ENCODE data around the gene VAV2.

Gene VAV2

DNA sequence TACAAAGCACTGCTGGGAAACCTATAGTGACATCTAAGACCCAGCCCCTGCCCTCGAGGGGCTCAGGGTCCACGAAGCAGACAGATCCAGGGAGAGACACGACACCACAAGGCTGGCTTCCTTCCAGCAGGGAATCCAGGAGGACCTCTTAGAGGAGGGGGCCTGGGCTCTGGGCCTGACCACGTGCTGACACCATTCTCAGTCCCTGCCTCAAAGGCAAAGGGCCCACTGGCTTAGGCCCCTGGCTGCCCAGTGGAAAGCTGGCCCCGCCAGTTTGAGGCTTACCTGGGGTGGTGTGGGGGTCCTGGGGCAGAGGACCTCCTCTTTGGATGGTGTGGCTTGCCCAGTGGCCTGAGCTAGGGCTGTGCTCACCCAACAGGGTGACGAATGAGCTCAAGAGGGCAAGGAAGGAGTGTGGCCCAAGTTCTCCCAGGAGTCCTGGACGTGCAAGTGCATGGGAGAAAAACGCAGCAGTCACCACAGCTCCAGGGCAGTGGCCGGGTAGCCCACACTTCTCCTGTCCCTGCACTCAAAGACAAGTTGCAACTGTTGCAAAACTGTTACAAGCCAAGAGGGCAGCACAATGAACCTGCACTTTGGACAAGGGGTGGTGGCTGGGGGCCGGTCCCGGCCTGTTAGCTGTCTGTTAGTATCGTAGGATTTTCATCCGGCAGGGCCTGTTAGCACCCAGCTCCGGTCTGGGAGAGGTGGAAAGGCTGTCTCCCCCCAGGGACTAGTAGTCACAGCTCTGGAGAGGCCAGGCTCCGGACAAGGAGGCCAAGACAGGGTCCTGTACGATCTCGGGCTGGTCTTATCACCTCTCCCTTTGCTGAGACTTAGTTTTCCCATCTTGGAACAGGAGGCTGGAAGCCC is 252.5 kb downstream of the VAV2 start:
- DNase-seq (ENCODE audit: low read depth), result no peak

DNA sequence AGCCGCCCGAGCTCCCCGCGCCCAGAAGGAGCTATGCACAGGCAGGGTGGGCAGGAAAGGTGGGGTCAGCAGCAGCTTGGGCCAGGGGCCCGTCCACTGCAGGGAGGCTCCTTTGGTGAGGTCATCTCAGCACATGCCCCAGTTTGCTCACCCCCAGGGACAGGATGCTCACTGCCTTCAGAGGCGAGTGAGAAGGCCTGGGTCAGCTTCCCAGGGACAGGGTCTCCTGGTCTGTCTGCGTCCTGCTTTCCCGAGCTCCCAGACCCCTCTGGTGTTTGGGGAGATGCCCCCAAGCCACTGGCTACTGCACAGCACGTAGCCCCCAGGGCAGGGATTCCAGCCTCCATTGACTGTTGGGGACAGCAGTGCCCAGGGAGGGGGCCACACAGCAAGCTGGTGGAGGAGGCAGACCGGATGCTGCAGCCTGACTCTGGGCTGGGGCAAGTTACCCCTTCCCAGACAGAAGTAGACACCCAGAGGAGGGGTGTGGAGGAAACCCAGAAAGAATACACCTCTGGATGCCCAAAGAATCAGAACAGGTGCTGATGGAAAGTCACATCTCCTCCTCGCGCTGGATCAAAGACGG is 253.4 kb downstream of the VAV2 start:
- DNase-seq (ENCODE audit: low read depth), result no peak

DNA sequence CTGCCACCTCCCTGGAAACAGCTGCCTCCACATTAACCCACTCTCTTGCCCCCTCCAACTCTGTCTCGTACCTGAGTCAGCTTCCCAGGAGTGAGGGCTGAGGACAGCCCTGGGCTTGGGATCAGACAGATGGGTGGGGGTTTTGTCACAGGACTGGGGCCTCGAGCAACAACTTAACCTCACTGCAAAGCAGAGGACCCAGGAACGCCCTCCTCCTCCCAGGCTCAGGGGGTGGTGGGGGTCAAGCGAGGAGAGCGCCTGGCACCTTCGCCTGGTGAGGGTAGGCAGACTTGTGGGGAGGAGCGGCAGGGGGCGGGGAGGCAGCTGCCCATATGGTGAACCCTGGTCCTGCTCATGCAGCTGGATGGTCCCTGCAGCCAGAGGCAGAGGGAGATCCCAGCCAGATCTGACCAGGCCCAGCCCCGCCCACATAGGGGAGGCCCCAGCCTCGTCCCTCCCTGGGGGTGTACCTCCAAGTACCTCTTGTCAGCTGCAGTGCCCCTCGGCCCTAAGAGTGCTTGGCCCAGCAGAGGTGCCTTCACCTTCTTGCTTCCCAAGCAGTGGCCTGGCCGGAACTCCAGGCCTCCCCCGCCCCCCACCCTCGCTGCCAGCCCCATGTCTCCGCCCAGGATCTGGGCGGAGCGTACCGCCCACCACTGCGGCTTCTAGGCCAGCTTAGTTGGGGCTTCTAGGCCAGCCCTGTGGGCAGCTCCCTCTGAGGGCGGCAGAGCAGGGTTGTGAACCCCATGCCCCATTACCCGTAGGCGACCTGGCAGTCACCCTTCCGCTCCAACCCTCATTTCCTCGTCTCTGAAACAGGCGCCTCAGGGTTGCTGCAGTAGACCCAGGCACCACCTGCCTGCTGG is 254.1 kb downstream of the VAV2 start, which contains the start of gene SARDH:
SARDH (minus strand) TSS at position 579 of the 866 bp plus-strand sequence. CDS start 4,179 bp downstream, outside the sequence.
- DNase-seq (ENCODE audit: low read depth), result peak; percentile 37

DNA sequence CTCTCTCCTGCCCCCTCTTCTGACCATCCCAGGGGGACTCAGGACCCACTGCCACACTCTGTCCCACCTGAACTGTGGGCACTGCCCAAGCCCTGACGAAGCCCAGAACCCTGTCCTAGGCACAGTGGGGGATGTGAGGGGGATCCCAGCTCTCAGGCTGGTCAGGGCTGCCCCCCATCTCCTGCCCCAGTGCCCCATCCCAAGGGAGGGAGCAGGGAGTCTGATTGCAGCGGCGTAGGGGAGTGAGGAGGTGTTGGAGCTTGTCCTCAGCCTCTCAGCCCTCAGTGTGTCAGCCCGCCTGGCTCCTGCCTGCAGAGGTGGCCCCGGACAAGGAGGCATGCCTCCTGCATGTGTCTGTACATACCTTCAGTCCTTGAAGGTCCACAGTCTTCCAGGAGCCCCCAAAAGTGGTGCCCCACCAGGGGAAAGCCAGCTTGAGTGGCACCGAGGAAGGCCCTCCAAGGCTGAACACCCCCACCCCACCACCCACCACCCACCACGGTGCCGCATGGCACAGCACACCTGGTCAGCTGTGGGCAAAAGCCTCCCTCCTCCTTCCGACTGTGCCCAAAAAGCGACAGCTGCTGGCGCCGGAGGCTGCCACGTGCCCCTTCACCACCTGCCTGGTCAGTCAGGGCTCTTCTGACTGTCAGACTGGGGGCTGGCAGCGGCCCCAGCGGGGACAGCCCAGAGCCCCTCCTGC is 254.9 kb downstream of the VAV2 start:
- DNase-seq (ENCODE audit: low read depth), result no peak

DNA sequence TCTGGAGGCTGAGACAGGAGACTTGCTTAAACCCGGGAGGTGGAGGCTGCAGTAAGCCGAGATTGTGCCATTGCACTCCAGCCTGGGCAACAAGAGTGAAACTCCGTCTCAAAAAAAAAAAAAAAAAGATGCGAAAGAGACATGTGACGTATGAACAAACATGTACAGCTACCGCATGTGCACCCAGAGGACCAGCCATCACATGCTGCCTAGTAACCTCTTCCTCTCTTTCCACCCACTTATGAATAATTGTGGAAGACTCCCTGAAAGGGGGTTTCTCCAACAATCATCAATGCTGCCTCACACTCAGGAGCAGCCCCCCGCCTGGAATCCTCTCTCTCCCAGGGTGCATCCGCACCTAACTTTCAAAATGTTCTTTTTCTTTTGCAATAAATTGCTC is 256.2 kb downstream of the VAV2 start:
- no peak for DNase-seq (ENCODE audit: low read depth)

DNA sequence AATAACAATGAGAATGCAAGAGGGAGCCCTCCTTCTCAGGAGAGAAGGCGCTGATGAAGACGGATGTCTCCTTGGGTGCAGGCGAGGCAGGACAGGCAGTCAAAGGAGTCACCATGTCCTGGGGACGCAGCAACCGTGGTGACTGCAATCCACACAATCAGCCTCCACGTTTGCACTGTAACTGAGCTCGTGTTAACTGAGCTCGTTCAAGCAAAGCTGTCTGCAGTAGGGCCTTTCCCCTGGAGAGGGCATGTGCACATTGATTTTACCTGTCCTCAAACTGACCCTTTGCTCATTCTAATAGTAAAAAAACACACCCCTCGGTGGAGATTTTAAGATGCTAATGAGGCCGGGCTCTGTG is 256.7 kb downstream of the VAV2 start:
- no peak for DNase-seq (ENCODE audit: low read depth)

DNA sequence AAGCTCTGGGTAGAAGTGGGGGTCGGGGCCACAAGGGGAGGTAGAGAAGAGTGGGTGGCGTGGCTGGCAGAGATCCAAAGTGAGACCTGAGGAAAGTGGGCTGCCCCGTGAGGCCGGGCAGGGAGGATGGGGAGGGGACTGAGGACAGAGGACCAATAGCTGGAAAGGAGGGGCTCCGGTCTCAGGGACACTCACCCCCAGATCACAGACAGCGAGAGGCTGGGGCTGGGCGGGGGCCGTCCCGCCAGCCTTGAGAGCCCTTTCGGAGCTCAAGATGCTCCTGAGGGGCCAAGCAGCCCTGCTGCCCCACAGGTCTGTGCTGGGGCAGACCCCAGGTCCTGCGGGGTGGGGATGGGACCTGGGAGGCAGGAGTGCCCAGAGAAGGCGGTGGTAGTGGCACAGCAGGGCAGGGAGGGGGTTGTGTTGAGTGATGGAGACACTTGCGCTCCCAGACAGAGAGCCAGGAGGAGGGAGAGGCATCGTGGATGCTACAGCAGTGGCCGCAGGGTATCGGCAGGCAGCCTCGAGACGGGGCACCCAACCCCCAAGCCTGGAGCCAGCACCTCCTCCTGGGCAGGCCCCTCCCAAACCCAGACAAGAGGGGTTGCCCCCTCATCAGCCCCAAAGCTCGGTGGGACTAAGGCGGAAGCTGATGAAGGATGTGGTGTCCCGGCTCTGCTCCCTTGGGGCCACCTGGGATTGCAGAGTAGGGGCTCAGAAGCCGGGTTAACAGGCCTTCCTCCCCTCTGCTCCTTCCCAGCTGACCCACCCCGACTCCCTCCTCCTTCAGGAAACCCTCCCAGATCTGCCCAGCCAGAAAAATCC is 257.3 kb downstream of the VAV2 start:
- DNase-seq (ENCODE audit: low read depth), result no peak

DNA sequence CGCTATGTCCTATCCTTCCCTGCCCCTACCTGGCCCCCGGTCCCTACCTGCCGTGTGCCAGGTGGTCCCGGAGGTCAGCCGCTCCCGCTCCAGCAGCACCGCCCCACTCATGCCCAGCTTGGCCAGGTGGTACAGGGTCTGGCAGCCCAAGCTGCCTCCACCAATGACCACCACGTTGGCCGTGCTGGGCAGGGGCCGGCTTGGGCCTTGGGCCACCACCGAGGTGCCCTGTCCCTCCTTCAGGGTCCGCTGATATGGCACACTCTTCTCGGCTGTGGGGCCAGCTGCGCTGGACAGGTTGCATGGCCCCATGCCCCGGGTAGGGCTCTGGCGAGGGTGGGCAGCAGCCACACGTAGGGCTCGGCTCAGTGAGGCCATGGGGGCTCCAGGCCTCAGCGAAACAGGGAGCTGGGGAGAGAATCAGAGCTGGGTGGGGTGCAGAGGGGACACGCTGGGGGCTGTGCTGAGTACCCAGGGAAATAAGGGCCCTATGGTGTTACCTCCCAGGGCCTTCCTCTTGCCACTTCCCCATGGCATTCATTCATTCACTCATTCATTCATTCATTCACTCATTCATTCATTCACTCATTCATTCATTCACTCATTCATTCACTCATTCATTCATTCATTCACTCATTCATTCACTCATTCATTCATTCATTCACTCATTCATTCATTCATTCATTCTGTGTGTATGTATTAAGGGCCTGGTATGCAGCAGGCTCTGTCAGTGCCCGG is 258.2 kb downstream of the VAV2 start:
- no peak for DNase-seq (ENCODE audit: low read depth)

DNA sequence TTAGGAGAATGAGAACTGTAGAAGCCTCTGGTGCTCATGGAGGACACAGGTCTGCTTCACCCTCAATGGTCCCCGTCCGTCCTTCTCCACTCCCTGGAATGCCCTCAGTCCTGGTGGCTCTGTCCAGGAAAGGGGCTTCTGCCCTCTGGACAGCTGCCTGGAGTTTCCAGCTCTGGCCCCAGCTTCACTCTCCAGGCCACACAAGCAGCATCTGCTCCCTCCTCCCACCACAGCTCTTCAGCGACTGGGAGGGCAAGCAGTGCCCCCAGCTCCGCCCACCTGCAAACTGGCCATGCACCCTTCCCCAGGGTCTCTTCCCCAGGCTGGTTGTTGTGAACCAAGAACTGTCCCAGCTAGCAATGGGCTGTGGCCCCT is 258.7 kb downstream of the VAV2 start:
- no peak for DNase-seq (ENCODE audit: low read depth)

DNA sequence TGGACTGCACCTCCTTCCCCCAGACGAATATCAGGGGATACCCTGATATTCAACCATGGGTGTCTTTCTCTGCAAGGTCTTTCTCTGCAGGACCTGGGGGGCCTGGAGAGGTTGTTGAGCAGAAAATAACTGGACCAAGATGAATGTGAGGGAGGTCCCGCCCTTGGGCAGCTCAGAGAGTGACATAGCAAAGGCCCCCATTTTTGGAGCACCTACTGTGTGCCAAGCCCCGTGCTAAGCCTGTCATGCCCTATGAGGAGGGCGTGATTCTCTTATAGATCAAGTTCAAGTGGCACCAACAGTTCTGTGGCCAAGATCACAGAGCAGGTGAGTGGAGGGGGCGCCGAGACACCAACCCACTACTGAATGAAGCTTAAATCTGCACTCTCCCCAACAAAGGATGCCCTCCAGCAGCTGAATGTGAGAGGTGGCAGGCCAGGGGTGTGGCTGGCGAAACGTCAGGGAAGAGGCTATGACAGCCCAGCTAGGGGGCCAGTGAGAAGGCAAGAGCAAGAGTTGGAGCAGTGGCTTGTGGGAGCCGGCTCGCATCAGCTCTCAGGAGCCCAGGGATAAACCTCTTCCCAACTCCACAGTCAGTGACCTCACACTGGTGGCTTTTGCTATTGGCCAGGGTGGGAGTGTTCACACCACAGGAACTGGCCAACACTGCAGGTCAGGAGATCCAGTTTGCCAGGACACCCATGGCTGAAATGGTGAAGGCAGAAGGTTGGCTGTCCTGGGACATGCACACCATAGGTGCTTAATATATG is 259.3 kb downstream of the VAV2 start:
- DNase-seq (ENCODE audit: low read depth), result no peak

DNA sequence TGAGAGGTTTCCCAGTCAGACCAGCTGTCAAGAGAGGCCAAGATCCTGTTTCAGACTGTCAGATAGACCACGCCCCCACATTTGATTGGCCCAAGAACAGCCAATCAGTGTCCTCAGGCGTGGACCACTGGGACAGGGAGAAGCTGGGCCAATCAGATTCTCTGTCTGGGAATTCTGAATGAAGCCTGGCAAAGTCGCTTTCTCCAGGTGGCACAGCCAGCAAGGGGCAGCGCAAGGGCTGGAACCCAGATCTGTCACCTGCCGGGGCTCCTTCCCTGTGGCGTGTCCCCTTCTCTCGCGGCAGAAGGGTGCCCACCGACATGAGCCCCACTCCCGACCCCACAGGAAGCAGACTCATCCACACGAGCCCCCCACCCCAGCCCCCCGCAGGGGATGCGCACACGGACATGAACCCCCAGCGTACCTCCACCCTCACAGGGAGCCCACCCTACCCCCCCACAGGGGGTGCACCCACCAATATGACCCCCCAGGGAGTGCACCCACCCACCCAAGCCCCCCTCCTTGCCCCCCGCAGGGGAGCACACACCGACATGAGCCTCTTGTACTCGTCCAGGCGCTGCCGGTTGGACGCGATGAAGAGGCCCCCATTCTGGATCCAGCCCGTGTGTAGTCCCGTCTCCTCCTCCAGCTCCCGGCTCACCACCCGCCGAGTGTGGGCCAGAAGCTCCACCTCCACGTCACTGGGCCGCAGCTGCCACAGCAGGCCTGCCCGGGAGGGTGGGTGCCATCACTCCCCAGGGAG is 260.1 kb downstream of the VAV2 start:
- no peak for DNase-seq (ENCODE audit: low read depth)

DNA sequence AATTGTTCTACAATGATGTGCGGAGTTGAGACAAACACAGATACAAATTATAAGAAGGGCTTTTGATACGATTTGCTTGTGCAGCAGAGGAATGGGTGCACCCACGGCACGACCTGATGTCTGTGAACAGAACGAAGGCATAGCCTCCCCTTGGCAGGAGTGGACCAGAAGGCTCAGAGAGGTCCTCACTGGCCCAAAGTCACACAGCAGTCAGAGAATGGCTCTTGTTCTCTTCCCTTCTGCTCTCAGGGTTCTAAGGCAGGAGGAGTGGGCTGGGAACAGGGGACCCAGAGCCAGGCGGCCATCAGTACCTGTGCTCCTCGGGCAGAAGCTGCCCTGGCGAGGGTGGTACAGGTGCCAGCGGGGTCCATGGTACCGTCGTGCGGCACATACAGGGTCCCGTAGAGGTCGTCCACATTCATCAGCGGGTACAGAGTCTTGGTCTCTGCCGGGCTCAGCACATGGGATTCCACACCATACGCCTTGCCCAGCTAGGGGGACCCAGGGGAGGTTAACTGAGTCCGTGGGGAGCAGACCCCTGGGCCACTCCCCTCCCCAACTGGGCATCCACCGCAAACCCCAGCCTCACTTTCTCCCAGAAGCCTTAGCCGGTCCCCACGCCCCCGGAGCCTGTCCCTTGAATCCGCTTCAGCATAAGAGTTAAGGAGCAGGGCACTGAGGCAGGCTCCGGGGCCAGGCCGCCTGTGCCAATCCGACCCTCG is 261.0 kb downstream of the VAV2 start:
- no peak for DNase-seq (ENCODE audit: low read depth)

DNA sequence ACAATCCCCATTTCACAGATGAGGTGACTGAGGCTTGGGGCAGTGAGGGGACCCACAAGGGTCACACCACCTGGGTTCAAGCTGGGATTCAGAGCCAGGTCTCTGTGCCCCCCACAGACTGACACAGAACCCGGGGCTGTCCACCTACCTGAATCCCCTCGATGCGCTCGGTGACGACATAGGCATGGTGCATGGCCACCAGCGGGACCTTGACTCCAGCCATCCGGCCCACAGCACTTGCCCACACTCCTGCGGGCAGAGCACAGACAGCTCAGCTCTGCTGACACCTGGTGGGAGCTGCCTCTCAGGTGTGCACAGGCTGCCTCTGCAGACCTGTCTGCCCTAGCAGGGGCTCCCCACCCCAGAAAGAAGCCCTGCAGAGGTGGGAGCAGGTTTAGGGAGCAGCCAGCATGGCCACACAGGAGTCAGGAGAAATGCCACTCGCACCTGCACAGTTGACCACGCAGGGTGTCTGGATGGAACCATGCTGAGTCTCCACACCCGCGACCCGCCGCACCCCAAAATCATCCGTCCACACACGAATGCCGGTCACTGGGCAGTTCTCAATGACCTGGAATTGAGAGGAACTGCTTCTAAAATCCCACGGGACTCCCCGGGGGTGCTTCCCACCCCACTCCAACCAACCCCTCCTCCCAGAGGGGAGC is 262.4 kb downstream of the VAV2 start:
- no peak for DNase-seq (ENCODE audit: low read depth)

DNA sequence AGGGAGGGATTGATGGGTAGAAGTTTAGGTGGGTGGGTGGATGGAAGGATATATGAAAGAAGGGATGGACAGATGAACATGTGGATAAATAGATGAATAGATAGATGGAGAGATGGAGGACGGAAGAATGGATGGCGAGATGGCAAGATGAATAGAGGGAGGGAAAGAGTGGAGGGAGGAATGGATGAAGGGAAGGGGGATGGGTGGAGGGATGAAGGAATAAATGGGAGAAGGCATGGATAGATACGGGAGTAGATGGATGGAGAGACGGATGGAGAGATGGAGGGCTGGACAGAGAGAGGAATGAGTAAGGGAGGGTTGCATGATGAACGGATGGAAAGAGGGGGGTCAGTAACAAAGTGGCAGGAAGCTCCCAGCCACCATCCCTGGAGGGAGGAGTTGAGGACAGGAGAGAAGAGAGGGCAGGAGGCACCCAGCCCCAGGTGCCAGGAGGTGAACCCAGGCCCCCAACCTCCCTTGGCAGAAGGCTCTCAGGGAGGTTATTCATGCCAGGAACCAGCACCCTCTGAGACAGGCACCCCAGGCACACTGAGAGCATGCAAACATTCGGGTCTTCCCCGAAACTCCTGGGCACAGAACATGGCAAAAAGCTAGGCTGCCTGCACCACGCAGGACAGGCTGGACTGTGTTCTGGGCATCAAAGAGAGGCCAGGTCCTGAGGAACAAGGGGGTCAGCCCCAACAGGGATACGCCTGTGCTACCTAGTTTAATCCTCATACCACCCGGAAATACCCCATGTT is 263.1 kb downstream of the VAV2 start:
- DNase-seq (ENCODE audit: low read depth), result no peak

DNA sequence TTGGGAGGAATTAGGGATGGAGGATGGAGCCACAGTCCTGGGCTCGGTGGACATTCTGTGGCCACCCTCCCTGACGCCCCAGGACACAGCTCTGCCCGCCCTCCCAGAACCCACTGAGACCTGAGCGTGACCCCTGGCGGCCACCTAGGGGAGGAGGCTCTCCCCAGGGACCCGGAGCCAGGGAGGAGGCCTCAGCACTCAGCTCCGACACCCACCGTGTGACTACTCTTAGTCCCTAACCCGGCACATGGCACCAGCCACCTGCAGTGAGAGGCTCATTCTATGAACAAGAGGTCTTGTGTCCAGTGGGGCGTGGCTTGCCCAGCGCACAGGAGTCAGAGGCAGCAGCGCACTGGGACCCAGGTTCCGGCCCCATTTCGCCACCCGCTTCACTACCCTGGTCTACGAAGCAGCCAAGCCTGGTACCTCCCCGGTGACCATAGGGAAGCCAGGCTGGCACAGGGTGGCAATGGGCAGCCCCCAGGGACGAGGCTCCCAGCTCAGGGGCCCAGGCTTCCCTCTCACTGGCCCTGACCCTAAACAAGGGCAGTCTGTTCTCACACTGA is 264.2 kb downstream of the VAV2 start:
- no peak for DNase-seq (ENCODE audit: low read depth)

DNA sequence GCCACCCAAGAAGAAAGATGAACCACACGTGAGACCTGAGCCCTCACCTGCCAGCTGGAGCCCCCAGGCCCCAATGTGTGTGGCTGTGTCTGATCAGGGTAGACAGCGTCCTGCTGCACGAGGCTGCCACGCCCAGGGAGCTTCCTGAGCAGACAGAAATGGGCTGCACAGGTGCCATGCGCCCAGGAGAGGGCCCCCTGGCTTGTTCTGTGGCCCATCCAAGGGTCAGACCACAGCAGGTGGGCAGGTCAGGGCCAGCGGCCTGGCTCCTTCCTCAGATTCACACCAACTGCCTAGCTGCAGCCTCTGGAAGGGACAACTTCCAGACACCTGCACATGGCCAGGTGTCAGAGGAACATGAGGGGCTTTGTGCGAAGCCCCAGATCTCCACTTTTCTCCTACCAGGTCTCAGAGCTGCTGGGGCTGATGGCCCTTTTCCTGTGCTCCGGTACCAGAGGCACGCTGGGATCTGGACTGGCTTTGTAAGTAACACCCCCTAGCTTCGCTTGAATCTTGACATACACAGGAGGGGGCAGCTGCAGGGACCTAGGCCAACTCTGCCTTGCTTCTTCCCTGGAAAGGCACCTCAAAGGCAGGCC is 264.7 kb downstream of the VAV2 start:
- no peak for DNase-seq (ENCODE audit: low read depth)
